Mucosa of stomach (tissue), 1 donor: ENCODE measurements around the gene DTNB.
A peak's percentile ranks its signal among the peaks of the same experiment; 100 is the strongest.
"Not testable (repeated sequence)": the region's sequence is repeated elsewhere in the genome, so short reads cannot be mapped to it uniquely, and the experiment has no call there.

Source experiments
- H3K27me3 ChIP-seq: one replicate; pipeline ENCODE4 v1.7.0; 2013; ENCODE audit warnings: mild to moderate bottlenecking, low read length; ENCODE audit not compliant: control insufficient read depth, insufficient read depth
- H3K36me3 ChIP-seq: one replicate; pipeline ENCODE4 v1.7.0; 2013; ENCODE audit warnings: low read length; ENCODE audit not compliant: control insufficient read depth, insufficient read depth
- H3K4me1 ChIP-seq: one replicate; pipeline ENCODE4 v1.7.0; 2013; ENCODE audit warnings: mild to moderate bottlenecking, low read length; ENCODE audit not compliant: control insufficient read depth, insufficient read depth
- H3K4me3 ChIP-seq: one replicate; pipeline ENCODE4 v1.7.0; 2013; ENCODE audit warnings: low read length
- H3K9ac ChIP-seq: one replicate; pipeline ENCODE4 v1.7.0; 2013; ENCODE audit warnings: mild to moderate bottlenecking, low read length, moderate library complexity
- H3K9me3 ChIP-seq: one replicate; pipeline ENCODE4 v1.7.0; 2013; ENCODE audit warnings: mild to moderate bottlenecking, low read length, moderate library complexity; ENCODE audit not compliant: control insufficient read depth
- donor health status: Pancreatic carcinoma.

DTNB gene

GRCh38 chr2:25672494-25673299 is 680 bp downstream of the DTNB start:
- Histone ChIP-seq H3K27me3 (no peaks in the 10 kb centered on the region), H3K36me3 (no peaks in the 10 kb centered on the region), H3K9ac (peak overlapping the region; percentile 64), H3K4me1 (peaks cover 6% of the 10 kb centered on the region), H3K9me3 (no peaks in the 10 kb centered on the region), H3K4me3 (peak overlapping the region; percentile 23)

- Histone ChIP-seq H3K27me3 (no peaks in the 10 kb centered on the region), H3K4me1 (peaks cover 6% of the 10 kb centered on the region), H3K9me3 (no peaks in the 10 kb centered on the region), H3K4me3 (no peak overlapping the region), H3K36me3 (no peaks in the 10 kb centered on the region), H3K9ac (no peak overlapping the region)
Measured at GRCh38 chr2:25671622-25672021, 1.8 kb downstream of the DTNB start.

GRCh38 chr2:25669520-25669919 is 3.9 kb downstream of the DTNB start:
- no peak overlapping the region for H3K9ac ChIP-seq
- H3K27me3 ChIP-seq: no peaks in the 10 kb centered on the region
- no peaks in the 10 kb centered on the region for H3K9me3 ChIP-seq
- H3K4me3 ChIP-seq: no peak overlapping the region
- no peaks in the 10 kb centered on the region for H3K36me3 ChIP-seq
- peaks cover 6% of the 10 kb centered on the region for H3K4me1 ChIP-seq

- H3K4me3 ChIP-seq: no peak overlapping the region
Measured at GRCh38 chr2:25666218-25666617, 7.2 kb downstream of the DTNB start.

GRCh38 chr2:25665429-25665828 is 7.9 kb downstream of the DTNB start:
- not testable (repeated sequence) for H3K4me3 ChIP-seq, H3K36me3 ChIP-seq, H3K27me3 ChIP-seq

More at GRCh38 chr2:25666218-25666617, 7.2 kb downstream of the DTNB start:
- Histone ChIP-seq H3K36me3 (no peaks in the 10 kb centered on the region), H3K27me3 (no peaks in the 10 kb centered on the region), H3K9me3 (no peaks in the 10 kb centered on the region), H3K4me1 (no peaks in the 10 kb centered on the region), H3K9ac (no peak overlapping the region)

GRCh38 chr2:25664965-25665307 is 8.4 kb downstream of the DTNB start:
- Histone ChIP-seq H3K9ac (no peak overlapping the region), H3K4me1 (no peaks in the 10 kb centered on the region), H3K27me3 (no peaks in the 10 kb centered on the region), H3K36me3 (no peaks in the 10 kb centered on the region), H3K4me3 (no peak overlapping the region), H3K9me3 (no peaks in the 10 kb centered on the region)

More at GRCh38 chr2:25665429-25665828, 7.9 kb downstream of the DTNB start:
- H3K4me1 ChIP-seq, H3K9ac ChIP-seq, H3K9me3 ChIP-seq: not testable (repeated sequence)

GRCh38 chr2:25664183-25664964 is 9.0 kb downstream of the DTNB start:
- H3K36me3 ChIP-seq: no peaks in the 10 kb centered on the region
- H3K27me3 ChIP-seq: no peaks in the 10 kb centered on the region
- H3K9me3 ChIP-seq: no peaks in the 10 kb centered on the region
- H3K4me1 ChIP-seq: no peaks in the 10 kb centered on the region
- H3K9ac ChIP-seq: no peak overlapping the region
- no peak overlapping the region for H3K4me3 ChIP-seq

- H3K4me3 ChIP-seq: no peak overlapping the region
- no peak overlapping the region for H3K9ac ChIP-seq
- no peaks in the 10 kb centered on the region for H3K27me3 ChIP-seq
- H3K9me3 ChIP-seq: no peaks in the 10 kb centered on the region
- peaks cover 6% of the 10 kb centered on the region for H3K4me1 ChIP-seq
- H3K36me3 ChIP-seq: no peaks in the 10 kb centered on the region
Measured at GRCh38 chr2:25655316-25655715, 18.1 kb downstream of the DTNB start.

- no peaks in the 10 kb centered on the region for H3K9me3 ChIP-seq
- no peak overlapping the region for H3K9ac ChIP-seq
- H3K4me1 ChIP-seq: peaks cover 6% of the 10 kb centered on the region
- no peaks in the 10 kb centered on the region for H3K36me3 ChIP-seq
- no peak overlapping the region for H3K4me3 ChIP-seq
- no peaks in the 10 kb centered on the region for H3K27me3 ChIP-seq
Measured at GRCh38 chr2:25654801-25655200, 18.6 kb downstream of the DTNB start.

- Histone ChIP-seq H3K27me3 (no peaks in the 10 kb centered on the region), H3K9me3 (no peaks in the 10 kb centered on the region), H3K4me3 (no peak overlapping the region), H3K4me1 (peaks cover 6% of the 10 kb centered on the region), H3K36me3 (no peaks in the 10 kb centered on the region), H3K9ac (no peak overlapping the region)
Measured at GRCh38 chr2:25651782-25652455, 21.5 kb downstream of the DTNB start.

- Histone ChIP-seq H3K4me3 (no peak overlapping the region), H3K9me3 (no peaks in the 10 kb centered on the region), H3K9ac (no peak overlapping the region), H3K27me3 (no peaks in the 10 kb centered on the region), H3K4me1 (peaks cover 6% of the 10 kb centered on the region), H3K36me3 (no peaks in the 10 kb centered on the region)
Measured at GRCh38 chr2:25651066-25651465, 22.3 kb downstream of the DTNB start.

- Histone ChIP-seq H3K4me3 (no peak overlapping the region), H3K27me3 (no peaks in the 10 kb centered on the region), H3K36me3 (no peaks in the 10 kb centered on the region), H3K9ac (no peak overlapping the region), H3K9me3 (no peaks in the 10 kb centered on the region), H3K4me1 (peaks cover 6% of the 10 kb centered on the region)
Measured at GRCh38 chr2:25650256-25650655, 23.1 kb downstream of the DTNB start.
